CMK (cell line): ENCODE data around the gene ATP6AP2.
A peak's percentile ranks its signal among the peaks of the same experiment; 100 is the strongest.

Experiments
- DNase-seq: peaks from one replicate; pipeline ENCODE4 v3.0.0-alpha.2; 2010; ENCODE audit warnings: low read depth

ATP6AP2 gene, protein sequence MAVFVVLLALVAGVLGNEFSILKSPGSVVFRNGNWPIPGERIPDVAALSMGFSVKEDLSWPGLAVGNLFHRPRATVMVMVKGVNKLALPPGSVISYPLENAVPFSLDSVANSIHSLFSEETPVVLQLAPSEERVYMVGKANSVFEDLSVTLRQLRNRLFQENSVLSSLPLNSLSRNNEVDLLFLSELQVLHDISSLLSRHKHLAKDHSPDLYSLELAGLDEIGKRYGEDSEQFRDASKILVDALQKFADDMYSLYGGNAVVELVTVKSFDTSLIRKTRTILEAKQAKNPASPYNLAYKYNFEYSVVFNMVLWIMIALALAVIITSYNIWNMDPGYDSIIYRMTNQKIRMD

DNA sequence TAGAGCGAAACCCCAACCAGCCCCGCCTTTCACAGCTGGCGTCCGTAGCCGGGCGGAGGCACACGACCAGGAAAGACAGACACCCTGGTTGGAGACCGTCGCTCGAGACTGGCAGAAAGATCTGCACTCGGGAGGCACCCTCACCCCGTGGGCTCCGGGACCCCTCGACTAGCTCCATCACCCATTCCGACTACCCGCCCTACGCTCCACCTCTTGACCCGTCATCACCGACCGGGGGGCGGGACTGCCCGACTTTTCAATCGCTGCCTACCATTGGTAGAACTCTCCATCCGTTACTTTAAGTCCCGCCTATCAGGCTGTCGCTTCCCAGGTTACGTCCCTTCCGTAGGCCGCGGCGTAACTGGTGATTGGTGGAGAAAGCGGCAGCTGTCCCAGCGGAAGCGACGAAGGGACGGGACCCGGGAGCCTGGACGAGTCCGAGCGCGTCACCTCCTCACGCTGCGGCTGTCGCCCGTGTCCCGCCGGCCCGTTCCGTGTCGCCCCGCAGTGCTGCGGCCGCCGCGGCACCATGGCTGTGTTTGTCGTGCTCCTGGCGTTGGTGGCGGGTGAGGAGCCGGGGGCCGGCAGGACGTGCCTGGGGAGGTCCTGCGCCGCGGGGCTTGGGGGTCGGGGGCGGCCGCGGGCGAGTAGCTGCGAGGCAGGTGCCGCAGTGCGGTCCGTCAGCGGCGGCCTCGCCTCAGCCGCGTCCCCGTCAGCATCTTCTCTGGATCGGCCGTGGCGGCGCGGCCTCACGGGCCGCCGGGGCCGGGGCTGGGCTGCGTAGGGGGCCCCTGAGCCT is at the start of gene ATP6AP2:
Gene ATP6AP2 (plus strand): TSS at position 434 of the 799 bp plus-strand sequence. CDS start 96 bp downstream, at position 530.
- peak; percentile 86 for DNase-seq

DNA sequence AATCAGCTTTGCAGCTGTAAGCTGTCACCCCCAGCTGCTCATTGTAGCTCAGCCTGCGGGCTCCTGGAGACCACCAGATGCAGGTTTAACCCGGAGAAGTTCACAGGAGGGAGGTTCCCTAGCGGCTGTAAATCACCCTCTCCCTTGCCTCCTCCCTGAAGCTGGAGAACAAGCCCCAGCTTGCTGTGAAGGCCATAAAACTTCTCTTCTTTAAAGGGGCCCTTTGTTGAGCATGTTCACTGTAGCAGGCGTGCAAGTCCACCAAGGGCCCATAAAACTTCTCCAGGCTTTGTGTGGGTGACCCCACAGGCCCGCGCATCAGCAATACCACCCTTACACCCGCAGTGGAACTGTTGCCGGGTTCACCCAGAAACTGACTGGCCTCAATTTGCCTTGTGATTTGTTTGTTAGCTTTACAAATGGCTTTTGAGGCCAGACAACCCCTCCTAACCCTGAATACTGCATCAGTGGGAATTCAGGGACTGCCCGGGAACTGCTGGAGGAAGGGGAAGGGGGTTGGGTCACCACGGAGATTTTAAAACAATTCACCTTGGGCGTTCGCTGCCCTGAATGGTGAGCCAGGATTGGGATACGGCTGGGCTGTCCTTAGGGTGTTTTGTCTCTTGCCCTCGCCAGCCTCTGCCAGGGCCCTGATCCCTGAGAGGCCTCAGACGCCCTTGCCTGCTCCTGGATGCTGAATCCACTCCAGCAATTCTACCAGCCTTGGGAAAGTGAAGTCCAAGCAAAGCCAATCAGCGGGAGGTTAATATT is 49.5 kb upstream of the ATP6AP2 start:
- DNase-seq: no peak

DNA sequence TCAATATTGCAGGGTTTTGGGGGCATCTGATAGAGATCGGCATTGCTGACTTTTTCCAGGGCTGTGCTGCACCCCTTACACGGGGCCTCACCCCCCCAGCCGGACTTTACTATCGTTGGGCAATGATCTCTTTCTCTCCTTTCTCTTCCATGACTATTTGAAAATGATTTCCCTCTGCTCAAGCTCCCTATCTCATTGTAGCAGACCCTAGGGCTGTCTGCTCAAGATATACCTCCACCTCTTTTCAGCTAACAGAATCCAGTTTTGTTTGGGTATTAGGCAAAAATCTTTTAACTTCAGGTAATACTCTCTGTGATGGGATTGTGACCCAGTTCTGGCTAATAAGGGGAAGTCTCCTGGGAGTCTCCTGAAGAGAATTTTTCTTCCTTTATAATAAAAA is 43.5 kb upstream of the ATP6AP2 start:
- no peak for DNase-seq

DNA sequence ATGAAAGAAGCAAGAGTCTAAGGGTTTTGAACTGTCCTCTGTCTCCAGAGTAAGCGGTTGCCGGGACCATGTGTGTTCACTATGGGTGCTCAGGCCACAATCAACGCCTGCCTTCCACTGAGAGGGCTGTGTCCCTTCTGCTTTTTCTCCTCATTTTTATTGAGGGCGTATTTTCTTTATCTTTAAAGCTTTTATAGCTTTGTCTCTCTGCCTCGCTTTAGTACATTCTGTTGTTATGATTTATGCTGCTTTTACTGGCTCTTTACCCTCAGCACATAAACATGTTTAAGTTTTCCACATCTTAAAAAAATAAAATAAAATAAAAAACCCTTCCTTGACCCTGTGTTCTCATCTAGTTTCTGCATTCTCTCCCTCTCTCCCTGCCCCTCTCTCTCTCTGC is 42.4 kb upstream of the ATP6AP2 start:
- no peak for DNase-seq

DNA sequence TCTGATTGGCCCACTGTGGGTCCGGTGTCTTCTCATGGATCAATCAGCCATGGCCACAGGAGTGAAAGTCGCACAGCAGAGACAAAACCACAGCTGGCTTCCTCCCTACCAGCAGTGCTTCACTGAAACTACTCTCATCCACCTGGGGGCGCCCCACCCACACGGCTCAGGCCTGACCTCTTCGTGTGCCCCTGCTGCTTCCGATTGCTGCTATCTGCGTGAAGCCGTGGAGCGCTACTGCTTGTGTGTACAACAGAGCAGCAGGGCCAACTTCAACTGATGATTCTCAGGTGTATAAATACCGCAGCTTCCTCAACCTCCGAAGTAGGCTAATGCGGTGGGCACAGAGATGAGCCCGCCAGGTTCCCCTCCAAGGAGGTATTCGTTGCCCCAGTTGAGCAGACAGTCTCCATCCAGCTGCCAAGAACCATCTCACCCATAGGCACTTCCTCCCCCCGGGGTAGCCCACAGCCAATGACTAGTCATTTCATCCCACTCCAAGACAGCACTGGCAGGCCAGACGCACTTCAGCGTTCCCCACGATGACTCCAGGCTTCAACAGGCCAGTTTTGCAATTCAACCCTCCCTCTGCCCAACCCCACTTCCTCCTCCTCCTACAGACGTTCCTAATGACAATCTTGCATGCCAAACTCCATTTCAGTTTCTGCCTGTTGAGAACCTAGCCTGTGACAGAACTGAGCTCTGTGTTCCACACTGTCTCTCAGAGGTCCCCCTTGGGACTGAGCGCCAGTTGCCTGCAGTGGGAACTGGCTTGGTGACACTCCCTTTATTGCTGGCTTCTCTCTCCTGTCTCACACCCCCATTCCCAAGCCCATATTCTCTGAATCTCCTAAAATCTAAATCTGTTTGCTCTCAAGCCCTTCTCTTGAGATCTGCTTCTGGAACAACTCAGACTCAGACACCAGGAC is 41.3 kb upstream of the ATP6AP2 start:
- DNase-seq: peak; percentile 56

DNA sequence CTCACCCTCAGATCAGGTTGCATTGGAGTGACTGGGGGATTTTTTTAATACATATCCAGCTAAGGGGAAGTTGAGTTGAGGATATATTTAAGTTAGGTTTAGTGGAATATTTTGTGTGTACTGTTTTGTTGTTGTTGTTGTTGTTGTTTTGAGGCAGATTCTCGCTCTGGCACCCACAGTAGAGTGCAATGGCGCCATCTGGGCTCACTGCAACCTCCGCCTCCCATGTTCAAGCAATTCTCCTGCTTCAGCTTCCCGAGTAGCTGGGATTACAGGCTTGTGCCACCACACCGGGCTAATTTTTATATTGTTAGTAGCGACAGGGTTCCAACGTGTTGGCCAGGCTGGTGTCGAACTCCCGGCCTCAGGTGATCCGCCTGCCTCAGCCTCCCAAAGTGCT is 38.6 kb upstream of the ATP6AP2 start:
- DNase-seq: no peak

DNA sequence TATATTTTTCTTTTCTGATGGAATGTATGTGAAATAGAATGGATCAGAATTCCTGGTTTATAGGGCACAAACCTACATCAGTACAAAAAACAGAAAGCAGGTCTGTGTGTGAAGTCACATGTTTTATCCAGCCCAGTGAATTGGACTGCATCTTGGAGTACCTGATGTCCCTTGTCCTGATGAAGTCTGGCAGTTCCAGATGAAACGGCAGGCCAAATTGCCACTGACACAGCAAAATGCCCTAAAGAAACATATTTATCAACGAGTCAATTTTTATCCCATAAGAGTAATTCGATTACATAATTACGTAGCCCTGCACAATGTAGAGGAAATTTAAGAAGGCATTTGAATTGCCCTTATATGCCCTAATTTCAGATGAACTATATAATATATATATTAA is 37.8 kb upstream of the ATP6AP2 start:
- DNase-seq: no peak

DNA sequence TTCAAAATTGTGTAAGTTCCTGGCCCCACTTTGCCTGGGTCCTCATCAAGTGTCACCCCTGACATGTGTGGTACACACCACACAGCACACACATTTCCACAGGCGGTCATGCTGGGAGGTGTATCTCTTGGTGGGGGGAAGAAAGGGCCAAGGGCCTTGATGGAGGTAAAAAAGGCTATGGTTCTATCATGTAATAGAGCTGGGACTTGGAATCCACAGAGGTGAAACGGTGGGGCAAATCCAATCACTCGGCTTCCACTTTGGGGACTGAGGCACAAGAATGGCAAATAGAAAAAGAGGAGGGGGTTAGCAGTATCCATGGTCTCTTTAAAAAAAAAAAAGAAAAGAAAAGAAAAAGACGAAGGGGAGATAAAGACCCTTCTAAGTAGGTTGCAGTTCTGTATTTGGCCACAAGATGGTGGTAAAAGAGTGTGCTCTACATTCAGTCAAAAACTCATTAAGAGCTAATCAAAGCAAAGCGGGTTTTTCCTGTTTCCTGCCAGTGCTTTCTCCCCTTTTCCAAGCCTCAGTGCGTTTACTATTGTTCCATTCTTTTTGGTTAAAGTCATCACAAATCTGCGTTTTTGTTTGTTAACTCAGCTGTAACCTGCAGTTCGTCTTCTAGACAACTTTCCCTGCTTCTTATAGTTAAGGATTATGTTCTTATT is 37.0 kb upstream of the ATP6AP2 start:
- peak; percentile 30 for DNase-seq

DNA sequence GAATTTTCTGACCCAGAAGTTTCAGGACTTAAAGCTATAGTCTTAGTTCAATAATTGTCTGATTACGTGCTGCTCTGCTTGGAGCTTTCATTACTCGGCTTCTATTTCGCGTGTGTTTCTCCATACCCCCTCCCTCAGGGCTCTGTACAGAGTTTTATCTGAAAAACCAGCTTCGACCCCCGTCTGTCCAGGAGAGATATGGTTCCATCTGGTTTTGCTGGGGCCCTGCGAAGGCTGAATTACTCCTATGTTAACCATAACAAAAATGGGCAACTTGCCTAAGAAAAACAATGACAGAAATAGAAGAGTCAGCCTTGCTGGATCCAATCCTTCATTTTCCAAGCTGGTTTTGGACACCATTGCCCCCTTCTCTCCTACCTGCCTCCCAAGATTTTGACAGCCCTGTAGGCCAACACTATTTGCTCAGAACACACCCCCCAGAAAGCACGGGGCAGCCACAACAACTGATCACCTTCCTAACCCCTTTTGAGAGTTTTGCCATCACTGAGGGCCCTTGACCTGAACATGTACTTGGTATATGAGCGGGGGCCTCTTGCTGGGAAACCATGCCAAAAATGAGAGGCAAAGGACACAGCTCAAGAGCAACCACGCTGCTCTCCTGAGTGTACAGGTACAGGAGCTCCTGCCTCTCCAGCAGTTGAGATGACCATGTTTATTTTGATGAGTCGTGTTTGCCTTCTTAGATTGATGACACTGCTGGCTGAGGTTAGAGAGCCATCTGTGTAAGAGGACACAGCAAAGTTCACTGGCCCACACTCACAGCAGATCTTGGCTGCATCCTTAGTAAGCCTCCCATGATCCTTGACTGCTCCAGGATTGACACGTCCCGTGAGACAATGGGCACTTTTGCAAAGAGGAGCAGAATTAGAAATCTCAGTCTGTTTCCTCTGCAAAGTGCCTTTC is 36.2 kb upstream of the ATP6AP2 start:
- DNase-seq: peak; percentile 24

DNA sequence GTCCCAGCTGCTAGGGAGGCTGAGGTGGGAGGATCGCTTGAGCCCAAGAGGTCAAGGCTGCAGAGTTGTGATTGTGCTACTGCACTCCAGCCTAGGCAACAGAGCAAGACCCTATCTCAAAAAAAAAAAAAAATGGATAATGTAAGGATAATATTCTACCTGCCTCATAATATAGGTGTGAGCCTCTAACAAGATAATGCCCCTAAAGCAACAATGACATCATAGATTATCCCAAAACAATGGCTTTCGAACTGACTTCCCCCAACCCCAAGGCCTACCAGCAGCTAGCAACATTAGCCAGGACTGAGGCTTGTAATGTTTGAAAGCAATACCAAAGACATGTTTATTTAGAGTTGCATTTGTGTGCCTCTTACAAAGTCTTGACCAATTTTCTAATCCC is 33.9 kb upstream of the ATP6AP2 start:
- DNase-seq: no peak

DNA sequence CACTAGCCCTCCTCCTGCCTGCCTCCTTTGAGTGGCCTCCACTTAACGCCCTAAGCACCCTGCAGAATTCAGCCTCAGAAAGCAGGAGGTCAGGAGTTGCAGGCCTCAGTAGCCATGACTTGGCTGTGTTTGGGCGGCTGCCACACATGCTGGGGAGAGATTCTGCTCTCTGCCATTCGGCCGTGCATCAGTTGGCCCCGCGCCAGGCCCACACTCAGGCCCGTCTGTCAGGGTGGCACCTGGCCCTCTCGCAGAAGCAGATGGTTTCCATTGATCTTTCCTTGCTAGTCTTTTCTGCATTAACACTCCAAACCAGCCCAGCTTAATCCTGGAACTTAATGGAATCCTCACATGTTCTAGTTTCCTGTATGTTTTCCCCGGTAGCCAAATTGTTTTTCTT is 30.7 kb upstream of the ATP6AP2 start:
- no peak for DNase-seq

DNA sequence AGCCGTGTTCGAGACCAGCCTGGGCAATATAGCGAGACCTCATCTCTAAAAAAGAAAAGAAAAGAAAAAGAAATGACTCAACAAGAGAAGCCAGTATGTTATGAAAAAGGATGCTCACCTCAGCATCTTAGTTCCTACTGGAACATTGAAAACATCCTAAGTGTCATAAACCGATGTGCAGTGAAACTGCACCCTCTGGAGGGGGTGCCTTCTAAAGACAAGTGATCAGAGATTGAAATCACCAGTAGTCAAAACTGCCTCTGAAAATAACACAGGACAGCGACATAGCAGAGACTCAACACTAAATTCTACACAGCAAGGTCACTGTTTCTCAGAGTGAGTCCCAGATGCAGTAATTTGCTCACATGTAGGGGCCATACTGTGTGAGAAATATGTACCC is 28.0 kb upstream of the ATP6AP2 start:
- DNase-seq: no peak

DNA sequence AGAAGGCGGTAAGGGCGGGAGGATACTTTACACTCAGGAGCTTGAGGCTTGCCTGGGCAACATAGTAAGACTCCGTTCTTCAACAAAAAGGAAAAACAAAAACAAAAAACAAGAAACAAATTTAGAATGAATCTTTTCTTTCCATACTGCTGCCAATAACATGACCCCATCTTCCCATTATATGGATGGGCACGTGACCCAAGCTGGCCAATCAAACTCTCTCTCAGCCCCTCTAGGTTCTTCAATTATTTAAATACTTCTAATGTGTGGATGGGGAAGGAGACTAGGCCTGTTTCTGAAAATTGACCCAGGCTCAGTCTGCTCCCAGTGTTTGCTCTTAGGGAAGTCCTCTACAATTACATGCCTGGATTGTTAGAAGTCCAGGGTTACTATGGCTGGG is 22.2 kb upstream of the ATP6AP2 start:
- no peak for DNase-seq

DNA sequence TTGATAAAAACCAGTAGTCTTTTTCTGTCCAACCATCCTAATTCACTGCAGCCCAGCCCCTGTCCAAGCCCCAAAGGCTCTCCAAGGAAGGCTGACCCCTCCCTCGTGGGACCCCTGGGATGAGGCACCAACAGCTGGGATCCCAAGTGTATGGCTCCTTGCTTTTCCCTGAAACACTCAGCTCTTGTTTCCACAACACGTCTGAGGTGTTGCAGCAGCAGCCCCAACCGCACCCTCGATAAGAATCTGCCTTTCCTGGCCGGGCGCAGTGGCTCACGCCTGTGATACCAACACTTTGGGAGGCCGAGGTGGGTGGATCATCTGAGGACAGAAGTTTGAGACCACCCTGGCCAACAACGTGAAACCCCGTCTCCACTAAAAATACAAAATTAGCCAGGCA is 17.0 kb upstream of the ATP6AP2 start:
- DNase-seq: no peak

DNA sequence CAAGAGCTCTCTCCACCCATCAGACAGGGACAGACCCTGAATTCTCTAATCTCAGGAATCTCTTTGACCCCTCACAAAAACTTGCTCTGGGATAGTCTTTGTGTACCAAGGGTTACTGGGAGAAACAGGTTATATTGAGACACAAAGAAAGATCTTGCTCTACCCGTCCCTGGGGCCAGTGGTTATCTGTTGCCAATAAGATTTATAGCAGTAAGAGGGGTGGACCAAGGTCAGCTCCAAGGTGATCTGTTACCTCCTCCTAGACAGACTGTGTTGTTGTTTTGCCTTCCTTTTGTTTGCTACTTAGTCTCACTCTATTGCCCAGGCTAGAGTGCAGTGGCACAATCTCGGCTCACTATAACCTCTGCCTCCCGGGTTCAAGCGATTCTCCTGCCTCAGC is 16.3 kb upstream of the ATP6AP2 start:
- no peak for DNase-seq

DNA sequence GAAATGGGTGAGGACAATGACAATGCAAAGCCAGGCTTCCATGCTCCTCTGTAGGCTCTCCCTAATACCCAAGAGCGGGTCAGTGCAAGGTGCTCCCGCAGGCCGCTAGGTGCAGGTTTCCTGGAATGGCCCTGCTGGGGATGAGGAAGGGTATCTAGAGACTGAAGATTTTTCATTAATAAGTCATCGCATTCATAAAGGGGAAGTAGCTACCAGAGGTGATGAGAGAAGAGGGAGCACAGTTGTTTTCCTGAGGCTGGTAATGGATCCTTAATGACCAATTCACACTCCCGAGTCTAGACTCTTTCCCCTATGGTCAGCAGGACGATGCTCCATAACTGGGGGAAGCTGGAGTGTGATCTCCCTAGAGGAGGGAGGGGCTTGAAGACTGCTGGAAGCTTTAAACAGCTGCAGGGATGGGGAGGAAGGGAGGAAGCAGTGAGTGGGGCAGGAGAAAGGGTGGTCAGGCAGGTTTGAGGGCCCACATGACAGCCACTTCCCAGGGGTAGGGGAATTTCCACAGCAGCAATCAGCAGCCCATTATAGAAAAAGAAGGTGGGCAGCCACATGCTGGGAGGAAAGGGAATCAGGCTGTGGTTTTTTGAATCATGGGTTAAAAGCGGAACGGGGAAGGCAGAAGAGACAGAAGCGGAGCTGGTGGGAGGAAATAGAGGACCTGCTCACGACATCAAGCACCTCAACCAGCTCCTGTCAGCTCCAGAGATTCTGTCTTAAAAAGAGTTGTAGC is 10.2 kb upstream of the ATP6AP2 start:
- peak; percentile 36 for DNase-seq

DNA sequence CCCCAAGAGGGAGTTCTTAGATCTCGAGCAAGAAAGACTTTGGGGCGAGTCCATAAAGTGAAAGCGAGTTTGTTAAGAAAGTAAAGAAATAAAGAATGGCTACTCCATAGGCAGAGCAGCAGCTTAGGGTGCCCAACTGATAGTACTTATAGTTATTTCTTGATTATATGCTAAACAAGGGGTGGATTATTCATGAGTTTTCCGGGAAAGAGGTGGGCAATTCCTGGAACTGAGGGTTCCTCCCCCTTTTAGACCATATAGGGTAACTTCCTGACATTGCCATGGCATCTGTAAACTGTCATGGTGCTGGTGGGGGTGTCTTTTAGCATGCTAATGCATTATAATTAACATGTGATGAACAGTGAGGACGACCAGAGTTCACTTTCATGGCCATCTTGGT is 9.6 kb upstream of the ATP6AP2 start:
- DNase-seq: peak; percentile 32

DNA sequence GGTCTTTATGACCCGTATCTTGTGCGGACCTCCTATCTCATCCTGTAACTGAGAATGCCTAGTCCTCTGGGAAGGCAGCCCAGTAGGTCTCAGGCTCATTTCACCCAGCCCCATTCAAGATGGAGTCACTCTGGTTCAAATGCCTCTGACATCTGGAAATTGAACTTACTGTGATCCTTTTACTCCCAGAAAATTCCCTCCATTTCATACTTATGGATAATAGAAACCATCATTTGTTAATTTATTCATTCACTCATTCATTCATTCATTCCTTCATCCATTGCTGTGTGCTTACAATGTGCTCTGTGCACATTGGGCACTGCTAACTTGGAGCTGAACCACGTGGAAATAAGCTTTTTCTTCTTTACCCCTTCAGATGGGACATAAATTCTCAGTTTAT is 9.2 kb upstream of the ATP6AP2 start:
- no peak for DNase-seq

DNA sequence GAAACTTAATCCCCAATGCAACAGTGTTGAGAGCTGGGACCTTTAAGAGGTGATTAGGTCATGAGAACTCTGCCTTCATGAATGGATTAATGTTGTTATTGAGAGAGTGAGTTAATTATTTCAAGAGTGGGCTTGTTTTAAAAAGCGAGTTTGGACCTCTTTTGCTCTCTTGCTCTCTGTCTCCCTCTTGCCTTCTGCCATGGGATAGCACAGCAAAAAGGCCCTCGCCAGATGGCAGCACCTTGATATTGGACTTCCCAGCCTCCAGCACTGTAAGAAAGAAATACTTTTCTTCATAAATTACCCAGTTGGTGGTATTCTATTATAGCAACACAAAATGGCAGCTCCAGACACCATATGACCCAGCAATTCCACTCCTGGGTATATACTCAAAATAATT is 7.0 kb upstream of the ATP6AP2 start:
- DNase-seq: peak; percentile 35
